ENCODE results near the gene JOSD1. TPM values are rescaled to one million over a fixed set of nuclear protein-coding genes. Genes with fewer than 3 reads are reported as not detected.

The JOSD1 gene
- total RNA-seq, 1 donor = 86.1 TPM

DNA sequence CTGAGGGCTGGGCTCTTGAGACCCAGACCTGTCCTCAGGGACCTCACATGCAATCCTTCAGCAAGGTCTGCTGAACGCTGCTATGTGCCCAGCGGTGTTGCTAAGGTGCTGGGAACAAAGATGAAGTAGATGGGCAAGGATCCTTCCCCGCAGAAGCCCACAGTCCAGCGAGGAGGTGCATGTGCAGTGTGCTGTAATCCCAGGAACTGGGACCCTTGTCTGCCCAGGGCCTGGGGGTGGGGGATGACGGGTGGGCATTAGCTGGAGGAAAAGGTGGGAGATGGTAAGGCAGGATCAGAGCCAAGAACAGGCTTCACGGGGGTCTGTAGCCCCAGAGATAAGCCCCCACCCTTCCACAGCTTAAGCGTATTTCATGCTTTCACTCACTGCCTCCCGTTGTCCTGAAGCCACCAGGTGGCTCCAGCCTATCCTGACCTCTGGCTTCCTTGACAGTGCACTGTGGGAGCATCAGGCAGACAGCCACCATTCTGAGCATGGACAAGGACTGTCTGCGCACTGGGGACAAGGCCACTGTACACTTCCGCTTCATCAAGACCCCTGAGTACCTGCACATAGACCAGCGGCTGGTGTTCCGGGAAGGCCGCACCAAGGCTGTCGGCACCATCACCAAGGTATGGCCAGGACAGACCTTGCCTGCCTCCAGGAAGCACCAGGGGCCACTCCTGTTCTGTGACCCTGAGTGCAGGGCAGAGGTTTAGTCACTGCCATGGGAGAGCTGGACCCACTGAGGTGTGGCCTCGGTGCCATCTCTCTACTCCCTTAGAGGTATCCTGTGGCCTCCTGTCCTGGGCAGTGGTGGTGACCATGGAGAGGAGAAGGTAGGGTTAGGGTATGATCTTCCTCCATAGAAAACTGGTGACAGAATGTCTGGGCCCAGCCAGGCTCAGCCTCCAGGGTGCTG, 27.0 kb upstream of the JOSD1 start:
- TF ChIP-seq, protein P1, sequence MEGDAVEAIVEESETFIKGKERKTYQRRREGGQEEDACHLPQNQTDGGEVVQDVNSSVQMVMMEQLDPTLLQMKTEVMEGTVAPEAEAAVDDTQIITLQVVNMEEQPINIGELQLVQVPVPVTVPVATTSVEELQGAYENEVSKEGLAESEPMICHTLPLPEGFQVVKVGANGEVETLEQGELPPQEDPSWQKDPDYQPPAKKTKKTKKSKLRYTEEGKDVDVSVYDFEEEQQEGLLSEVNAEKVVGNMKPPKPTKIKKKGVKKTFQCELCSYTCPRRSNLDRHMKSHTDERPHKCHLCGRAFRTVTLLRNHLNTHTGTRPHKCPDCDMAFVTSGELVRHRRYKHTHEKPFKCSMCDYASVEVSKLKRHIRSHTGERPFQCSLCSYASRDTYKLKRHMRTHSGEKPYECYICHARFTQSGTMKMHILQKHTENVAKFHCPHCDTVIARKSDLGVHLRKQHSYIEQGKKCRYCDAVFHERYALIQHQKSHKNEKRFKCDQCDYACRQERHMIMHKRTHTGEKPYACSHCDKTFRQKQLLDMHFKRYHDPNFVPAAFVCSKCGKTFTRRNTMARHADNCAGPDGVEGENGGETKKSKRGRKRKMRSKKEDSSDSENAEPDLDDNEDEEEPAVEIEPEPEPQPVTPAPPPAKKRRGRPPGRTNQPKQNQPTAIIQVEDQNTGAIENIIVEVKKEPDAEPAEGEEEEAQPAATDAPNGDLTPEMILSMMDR (IDR thresholded peaks at IDR 0.05; ENCODE audit: extremely low read depth, low read depth, low read length) = no peak
- H4K20me1 ChIP-seq (ENCODE audit: insufficient read depth, low read length) = peaks cover 13% of the 10 kb centered on the region
- no peaks in the 10 kb centered on the region for H3K4me1 ChIP-seq (ENCODE audit: insufficient read depth, low read length)
- DNase-seq (ENCODE audit: insufficient read length, low spot score, missing footprints) = no peak
- H3K79me2 ChIP-seq (ENCODE audit: insufficient read depth, low read length) = no peaks in the 10 kb centered on the region
- no peak overlapping the region for H3K27ac ChIP-seq (ENCODE audit: low read depth, low read length)
- H3K36me3 ChIP-seq (ENCODE audit: insufficient read depth, low read length) = peaks cover 91% of the 10 kb centered on the region
- no peak overlapping the region for H2AFZ ChIP-seq (ENCODE audit: low read length)
- H3K4me3 ChIP-seq (ENCODE audit: insufficient read depth, low read length) = no peak overlapping the region
- no peaks in the 10 kb centered on the region for H3K9me3 ChIP-seq (ENCODE audit: low read depth, low read length)
- H3K4me2 ChIP-seq (ENCODE audit: insufficient read depth, low read length) = no peak overlapping the region
- no peaks in the 10 kb centered on the region for H3K27me3 ChIP-seq (ENCODE audit: insufficient read depth, low read length)

DNA sequence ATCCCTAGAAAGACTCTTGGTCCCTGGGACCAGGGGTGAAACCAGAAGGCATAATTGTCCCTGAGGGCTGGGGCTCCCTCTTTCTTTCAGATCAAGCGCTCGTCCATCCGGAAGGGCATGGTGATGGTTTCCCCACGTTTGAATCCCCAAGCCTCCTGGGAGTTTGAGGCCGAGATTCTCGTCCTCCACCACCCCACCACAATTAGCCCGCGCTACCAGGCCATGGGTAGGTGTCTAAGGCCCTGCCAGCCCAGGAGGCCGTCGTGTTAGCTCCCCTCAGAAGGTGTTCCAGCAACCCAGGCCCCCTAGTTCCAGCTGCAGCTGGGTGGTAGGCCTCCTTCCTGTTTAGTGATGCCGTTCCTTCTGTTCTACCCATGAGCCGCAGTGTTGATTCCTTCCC, 26.4 kb upstream of the JOSD1 start:
- no peaks in the 10 kb centered on the region for H3K4me1 ChIP-seq (ENCODE audit: insufficient read depth, low read length)
- no peaks in the 10 kb centered on the region for H3K9me3 ChIP-seq (ENCODE audit: low read depth, low read length)
- peaks cover 13% of the 10 kb centered on the region for H4K20me1 ChIP-seq (ENCODE audit: insufficient read depth, low read length)
- no peak overlapping the region for H2AFZ ChIP-seq (ENCODE audit: low read length)
- H3K27ac ChIP-seq (ENCODE audit: low read depth, low read length) = no peak overlapping the region
- no peaks in the 10 kb centered on the region for H3K79me2 ChIP-seq (ENCODE audit: insufficient read depth, low read length)
- peaks cover 97% of the 10 kb centered on the region for H3K36me3 ChIP-seq (ENCODE audit: insufficient read depth, low read length)
- H3K27me3 ChIP-seq (ENCODE audit: insufficient read depth, low read length) = no peaks in the 10 kb centered on the region
- no peak for DNase-seq (ENCODE audit: insufficient read length, low spot score, missing footprints)
- TF ChIP-seq, protein P1 (IDR thresholded peaks at IDR 0.05; ENCODE audit: extremely low read depth, low read depth, low read length) = no peak
- no peak overlapping the region for H3K4me3 ChIP-seq (ENCODE audit: insufficient read depth, low read length)
- H3K4me2 ChIP-seq (ENCODE audit: insufficient read depth, low read length) = no peak overlapping the region

DNA sequence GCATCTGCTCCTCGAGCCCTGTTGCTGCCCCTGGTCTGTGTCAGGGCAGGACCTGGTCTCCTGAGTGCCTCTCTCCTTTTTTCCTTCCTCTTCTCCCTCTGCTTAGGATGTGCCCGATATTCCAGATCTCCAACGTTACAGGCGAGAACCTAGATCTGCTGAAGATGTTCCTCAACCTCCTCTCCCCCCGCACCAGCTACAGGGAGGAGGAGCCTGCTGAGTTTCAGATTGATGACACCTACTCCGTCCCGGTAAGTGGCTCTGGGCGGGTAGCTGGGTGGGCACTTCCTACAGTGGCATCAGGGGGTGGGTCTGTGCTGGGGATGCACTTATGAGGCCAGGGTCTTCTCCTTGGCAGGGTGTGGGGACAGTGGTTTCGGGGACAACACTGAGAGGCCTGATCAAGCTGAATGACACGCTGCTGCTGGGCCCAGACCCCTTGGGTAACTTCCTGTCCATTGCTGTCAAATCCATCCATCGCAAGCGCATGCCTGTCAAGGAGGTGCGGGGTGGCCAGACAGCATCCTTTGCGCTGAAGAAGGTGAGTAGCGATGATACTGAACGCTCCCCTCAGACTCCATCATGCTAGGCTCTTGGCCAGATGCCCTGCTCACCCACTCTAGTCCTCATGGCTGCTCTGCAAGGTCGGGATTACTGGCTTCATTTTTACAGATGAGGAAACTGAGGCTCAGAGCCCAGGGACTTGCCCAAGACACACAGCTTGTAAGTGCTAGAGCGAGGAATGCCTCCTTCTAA, 25.3 kb upstream of the JOSD1 start:
- Histone ChIP-seq H3K27ac (ENCODE audit: low read depth, low read length) (no peak overlapping the region), H3K36me3 (ENCODE audit: insufficient read depth, low read length) (peaks cover 98% of the 10 kb centered on the region), H2AFZ (ENCODE audit: low read length) (no peak overlapping the region), H3K9me3 (ENCODE audit: low read depth, low read length) (no peaks in the 10 kb centered on the region), H3K4me1 (ENCODE audit: insufficient read depth, low read length) (no peaks in the 10 kb centered on the region), H3K4me2 (ENCODE audit: insufficient read depth, low read length) (no peak overlapping the region), H4K20me1 (ENCODE audit: insufficient read depth, low read length) (peaks cover 15% of the 10 kb centered on the region), H3K79me2 (ENCODE audit: insufficient read depth, low read length) (peaks cover 3% of the 10 kb centered on the region), H3K27me3 (ENCODE audit: insufficient read depth, low read length) (no peaks in the 10 kb centered on the region), H3K4me3 (ENCODE audit: insufficient read depth, low read length) (no peak overlapping the region)
- DNase-seq (ENCODE audit: insufficient read length, low spot score, missing footprints) = no peak
- TF ChIP-seq, protein P1 (IDR thresholded peaks at IDR 0.05; ENCODE audit: extremely low read depth, low read depth, low read length) = no peak

Data from osteoblast (primary cell).